Fibroblast of mammary gland (primary cell): Measurements from ENCODE around the gene MINAR2.
A peak's percentile ranks its signal among the peaks of the same experiment; 100 is the strongest.

ENCODE experiments used
- DNase-seq: peaks from one replicate; pipeline ENCODE4 v3.0.0-alpha.2; 2010; ENCODE audit warnings: low read depth
- H3K4me3 ChIP-seq: 2 replicates; pipeline ENCODE4 v1.5.1; 2011; ENCODE audit warnings: low read depth, mild to moderate bottlenecking, low read length, moderate library complexity; ENCODE audit not compliant: control insufficient read depth
- TF ChIP-seq, protein P1 (sequence below): conservative IDR thresholded peaks from 2 replicates; pipeline ENCODE4 v1.5.1; 2011; ENCODE audit warnings: low read depth, low read length, inconsistent platforms; ENCODE audit not compliant: control insufficient read depth, insufficient read depth

The MINAR2 gene

DNA sequence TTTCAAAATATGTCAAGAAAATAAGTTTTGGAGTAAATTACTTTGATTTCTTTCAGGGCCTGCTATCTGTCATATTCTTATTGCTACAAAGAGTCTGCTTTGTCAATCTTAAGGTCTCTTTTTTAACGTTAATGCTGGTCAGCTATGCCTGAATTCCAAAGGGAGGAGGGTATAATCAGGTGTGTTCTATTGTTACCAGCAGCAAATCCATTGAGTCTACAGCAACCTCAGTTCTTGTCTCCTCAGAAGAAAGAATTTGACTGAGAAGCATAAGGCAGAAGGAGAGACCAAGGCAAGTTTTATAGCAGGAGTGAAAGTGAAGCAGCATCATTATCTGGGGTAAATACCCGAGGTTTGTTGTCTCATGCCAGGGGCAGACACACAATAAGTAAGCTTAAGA, 23.7 kb upstream of the MINAR2 start:
- no peak overlapping the region for H3K4me3 ChIP-seq
- TF ChIP-seq, protein P1, sequence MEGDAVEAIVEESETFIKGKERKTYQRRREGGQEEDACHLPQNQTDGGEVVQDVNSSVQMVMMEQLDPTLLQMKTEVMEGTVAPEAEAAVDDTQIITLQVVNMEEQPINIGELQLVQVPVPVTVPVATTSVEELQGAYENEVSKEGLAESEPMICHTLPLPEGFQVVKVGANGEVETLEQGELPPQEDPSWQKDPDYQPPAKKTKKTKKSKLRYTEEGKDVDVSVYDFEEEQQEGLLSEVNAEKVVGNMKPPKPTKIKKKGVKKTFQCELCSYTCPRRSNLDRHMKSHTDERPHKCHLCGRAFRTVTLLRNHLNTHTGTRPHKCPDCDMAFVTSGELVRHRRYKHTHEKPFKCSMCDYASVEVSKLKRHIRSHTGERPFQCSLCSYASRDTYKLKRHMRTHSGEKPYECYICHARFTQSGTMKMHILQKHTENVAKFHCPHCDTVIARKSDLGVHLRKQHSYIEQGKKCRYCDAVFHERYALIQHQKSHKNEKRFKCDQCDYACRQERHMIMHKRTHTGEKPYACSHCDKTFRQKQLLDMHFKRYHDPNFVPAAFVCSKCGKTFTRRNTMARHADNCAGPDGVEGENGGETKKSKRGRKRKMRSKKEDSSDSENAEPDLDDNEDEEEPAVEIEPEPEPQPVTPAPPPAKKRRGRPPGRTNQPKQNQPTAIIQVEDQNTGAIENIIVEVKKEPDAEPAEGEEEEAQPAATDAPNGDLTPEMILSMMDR: no peak
- no peak for DNase-seq

DNA sequence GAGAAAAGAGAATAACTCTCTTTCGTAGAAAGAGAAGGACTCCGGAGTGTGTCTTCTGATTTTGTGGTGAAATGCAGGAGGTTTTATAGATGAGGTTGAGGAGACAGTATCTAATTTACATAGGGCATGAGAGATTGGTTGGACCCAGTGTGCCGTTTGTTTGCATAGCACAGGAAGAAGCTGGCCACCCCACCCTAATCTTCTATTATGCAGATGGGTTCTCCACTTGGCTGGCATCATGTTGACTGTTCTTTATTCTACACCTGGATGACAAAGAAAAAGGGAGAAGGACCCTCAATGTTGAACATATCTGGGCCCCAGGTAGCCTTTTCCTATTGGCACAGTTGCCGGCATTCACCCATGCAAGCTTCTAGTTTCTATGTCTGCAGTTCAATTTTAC, 23.2 kb upstream of the MINAR2 start:
- H3K4me3 ChIP-seq: no peak overlapping the region
- TF ChIP-seq, protein P1: no peak
- no peak for DNase-seq

DNA sequence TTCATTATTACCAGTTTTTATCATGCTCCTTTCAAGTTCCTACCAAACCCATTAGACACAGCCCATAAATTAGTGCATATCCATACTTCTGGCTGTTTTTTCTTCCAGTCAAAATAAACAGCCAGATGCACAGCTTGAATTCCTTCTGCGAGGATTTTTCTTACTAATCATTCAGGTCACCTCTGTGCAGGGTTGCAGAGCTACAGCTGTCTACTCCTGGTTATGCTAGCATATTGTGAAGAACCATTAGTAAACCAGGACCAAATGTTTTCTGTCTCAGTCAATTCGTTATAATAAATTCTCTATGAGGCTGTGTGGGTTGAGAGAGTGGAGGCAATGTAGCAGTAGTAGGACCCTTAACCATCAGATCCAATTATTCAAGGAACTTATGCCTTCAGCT, 8.1 kb upstream of the MINAR2 start:
- no peak for DNase-seq
- H3K4me3 ChIP-seq: no peak overlapping the region
- TF ChIP-seq, protein P1: no peak

DNA sequence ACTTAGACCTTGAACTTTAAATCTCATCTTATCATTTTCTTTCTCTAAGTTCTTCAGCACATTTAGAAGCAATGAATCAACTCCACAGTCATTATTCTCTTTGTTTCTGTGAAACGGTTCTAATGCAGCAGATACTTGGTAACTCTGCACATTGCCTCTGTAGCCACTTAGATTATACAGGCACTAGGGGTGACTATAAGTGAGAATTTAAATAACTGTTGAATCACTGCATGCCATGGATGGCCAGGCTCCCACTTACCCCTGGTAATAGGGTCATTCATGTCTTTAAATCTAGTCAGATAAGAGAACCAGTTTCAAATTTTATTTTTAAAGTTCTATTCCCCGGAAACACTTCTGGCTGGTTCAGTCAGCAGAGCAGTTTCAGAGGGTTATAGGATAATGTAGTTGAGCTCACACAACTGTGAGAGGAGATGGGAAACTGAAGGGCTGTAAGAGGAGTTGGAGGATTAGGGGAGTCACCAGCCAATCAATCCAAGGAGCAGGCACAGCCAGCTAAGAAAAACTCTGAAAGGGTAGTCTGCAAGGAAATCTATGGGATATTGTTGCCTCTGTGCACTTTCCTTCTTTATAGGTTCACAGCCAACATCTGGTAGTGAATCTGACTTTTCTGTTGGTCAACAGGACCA, 4.2 kb upstream of the MINAR2 start:
- no peak overlapping the region for H3K4me3 ChIP-seq
- no peak for DNase-seq
- TF ChIP-seq, protein P1: no peak

DNA sequence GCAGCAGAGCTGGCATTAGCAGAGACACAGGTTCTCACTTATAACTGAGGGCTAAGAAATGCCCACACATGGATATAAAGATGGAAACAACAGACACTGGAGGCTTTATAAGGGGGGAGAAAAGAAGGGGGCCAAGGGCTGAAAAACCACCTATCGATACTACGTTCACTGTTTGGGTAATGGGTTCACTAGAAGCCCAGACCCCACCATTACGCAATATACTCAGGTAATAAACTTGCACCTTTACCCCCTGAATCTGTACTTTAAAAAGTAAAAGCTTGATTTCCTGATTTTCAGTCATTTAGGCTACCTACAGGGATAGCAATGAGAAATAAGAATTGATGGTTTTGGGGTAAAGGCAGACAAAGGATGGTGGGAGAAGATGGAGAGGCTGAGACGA, 1.9 kb upstream of the MINAR2 start:
- TF ChIP-seq, protein P1: no peak
- no peak for DNase-seq
- H3K4me3 ChIP-seq: no peak overlapping the region

DNA sequence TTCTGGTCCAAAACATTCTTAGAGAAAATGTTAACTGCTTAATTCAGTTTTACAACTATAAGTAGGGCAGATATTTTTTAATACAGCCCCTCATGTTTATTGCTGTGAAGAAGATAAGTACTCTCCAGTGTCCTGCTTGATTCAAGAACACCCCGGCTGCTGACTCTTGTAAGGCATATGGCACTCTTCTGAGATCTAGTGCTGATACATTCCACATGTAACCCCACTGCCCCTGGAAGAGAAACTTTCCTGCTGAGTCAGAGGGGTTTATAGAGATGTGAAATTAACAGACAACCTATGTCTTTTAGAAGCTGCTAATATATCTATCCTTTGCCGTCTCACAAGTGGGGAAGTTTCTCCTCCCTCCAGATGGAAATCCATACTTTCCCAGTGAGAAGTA, 1.0 kb upstream of the MINAR2 start:
- TF ChIP-seq, protein P1: no peak
- DNase-seq: peak; percentile 26
- H3K4me3 ChIP-seq: no peak overlapping the region
